HG03575 (cell line): Measurements from ENCODE around the gene ATG4D.

Experiments used
- ATAC-seq: cut with Tn5 transposase; IDR thresholded peaks from one replicate; pipeline ENCODE4 v1.9.1; 2021; ENCODE audit not compliant: unreplicated experiment, insufficient number of reproducible peaks, low FRiP score; ENCODE audit errors: extremely low read depth

Gene ATG4D

DNA sequence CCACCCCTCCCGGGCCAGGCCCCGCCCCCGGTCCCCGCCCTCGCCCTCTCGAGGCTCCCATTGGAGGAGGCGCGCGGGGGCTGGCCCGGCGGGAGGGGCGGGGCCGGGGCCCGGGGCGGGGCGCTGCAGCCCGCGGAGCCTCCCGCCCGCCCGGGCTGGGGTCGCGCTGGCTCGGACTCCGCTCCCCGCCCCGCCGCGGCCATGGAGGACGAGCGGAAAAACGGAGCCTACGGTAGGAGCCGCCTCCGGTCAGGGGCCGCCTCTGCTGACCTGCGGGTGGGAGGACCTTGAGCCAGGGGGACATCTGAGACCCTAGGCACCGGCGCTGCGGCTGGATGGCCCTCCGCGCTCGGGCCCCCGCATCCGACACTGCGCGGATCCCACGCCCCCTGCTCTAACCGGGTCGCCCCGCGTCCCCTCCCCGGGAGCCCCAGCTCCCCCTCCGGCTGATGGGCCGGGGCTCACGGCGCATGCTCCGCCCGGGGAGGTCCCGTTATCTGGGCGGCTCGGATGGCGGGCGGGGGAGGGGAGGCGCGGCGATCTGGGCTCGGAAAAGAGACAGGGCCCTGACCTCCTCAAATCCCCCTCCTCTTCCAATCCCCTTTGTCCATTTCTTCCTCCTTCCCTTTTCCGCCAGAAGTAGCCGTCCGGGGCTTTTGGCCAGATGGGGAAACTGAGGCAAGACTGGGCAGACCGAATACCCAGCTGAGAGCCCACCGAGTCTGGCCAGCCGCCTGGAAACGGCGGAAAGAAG is 58.8 kb downstream of the ATG4D start:
- no peak for ATAC-seq
